T-helper 1 cell treated with Interleukin-12 subunit alpha and Interleukin-12 subunit beta and Interleukin-4 antibody, amounts not matched to agents 30 ng/mL and 1 ng/mL, for 36 hours (primary cell): ENCODE measurements around the gene MAML3. TPM values are rescaled to one million over a fixed set of nuclear protein-coding genes. Genes with fewer than 3 reads are reported as not detected.

Experiments
- intact Hi-C: fragments of 100-400 bp; cut with micrococcal nuclease; formaldehyde crosslinking; loops from one replicate; pipeline ENCODE4 v1.15.1; 2024
- total RNA-seq: library from RNA; stranded (reverse); gene quantifications from 2 replicates; pipeline ENCODE4 v1.2.3, GENCODE V29; 2022

The MAML3 gene
- total RNA-seq, 1 donor from 2014 or later = 0.83 TPM

GRCh38 chr4:139912445-139912844 is 241.5 kb downstream of the MAML3 start:
- intact Hi-C loops = no loop called here

- intact Hi-C loops = no loop called here
Observed at GRCh38 chr4:139910106-139910505, 243.9 kb downstream of the MAML3 start.

DNA sequence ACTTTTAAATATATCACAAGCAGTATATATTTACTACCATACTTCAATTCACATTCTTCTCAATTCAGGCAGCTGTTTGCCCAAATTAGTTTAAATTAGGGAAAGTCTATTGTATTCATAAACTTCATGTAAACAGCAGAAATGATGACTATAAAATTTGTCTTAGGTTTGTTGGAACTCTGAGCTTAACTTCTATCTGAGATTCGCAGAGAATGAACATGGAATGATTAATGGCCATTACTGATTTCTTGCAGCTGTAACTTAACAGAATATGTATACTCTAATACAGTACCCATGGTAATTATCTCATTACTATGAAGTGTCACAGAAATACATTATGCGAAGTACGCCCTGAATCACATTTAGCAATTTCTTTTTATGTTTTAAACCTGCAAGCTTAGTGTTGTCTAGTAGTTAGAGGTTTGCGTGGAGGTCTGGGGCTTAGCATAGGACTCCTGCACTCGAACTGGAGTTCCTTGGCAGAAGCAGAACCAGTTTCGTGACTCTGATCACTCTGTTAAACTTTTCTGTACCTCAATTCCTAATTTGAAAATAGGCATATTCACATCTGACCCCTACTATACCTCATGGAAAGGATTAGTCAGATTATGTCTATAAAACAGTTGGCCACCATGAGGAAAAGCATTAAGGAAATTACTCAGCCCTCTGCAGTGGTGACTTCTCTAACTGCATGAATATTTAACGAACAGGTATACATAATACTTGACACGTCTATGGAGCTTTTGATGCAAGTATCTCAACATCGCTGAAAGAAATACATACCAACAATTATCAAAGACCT is 245.1 kb downstream of the MAML3 start:
- intact Hi-C loops = loop anchor here (10.0 kb wide), 1 partner anchor 616 kb away; the partner anchor contains the start of gene ELMOD2

DNA sequence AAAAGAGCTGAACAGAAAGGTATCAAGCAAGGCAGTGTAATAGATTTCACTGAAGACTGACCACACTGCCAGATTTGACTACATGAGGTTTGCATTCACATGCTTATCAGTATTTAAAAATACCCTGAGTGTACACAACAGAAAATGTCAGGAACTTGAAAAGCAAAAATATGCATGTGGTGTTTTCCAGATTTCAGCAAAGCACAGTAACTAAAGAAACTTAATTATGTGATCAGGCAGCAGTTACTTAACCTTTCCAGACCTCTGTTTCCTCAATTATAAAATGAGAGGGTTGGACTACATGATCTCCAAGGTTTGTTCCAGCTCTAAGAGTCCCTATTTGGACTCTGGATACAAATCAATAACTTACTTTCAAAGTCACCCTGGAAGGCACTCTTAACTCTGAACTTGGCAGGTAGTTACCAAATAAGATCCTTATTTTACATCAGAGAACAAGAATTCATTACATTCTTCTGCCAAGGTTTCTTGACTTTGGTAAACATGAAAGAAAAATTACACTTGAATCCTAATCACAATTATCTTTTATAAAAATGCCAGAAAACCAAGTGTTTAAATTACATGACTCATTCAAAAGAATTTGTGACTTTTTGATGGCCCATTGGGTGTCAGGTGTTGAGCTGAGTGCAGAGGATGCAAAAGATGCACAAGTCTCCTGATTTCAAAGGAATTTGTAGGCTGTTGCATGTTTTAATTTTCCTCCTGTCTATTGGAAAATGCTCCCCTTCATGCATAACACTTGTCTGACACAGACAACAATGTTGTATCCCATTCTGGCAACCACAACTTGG is 246.8 kb downstream of the MAML3 start:
- intact Hi-C loops = loop anchor here (10.0 kb wide), 1 partner anchor 618 kb away; the partner anchor contains the start of gene ELMOD2

DNA sequence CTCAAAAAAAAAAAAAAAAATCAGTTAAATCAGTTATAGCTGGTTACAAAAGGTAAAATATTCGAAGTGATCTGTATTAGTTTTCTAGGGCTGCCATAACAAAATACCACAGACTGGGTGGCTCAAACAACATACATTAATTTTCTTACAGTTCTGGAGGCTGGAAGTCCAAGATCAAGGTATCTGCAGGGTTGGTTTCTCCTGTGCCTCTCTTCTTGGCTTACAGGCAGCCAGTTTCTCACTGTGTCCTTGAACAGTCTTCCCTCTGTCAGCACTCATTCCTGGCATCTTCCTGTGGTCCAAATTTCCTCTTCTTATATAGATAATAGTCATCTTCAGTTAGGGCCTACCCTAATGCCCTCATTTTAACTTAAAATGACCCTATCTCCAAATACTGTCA is 248.5 kb downstream of the MAML3 start:
- intact Hi-C loops = loop anchor here (10.0 kb wide), 1 partner anchor 619 kb away; the partner anchor contains the start of gene ELMOD2

DNA sequence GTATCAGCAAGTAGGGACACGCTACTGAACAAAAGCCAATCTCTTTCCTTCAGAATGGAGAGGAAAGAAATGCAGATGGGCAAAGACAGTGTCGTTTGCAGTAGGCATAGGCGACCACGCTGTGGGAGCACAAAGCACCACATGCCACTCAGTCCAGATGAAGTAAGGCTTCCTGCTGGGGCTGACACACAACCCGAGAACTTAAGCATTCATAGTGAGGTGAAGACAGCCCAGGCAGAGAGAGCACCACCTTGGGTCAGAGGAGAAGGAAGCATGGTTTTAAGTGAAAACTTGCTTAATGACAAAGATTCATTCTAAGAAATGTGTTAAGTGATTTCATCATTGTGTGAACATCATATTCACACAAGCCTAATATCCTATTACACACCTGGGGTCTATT is 249.6 kb downstream of the MAML3 start:
- intact Hi-C loops = loop anchor here (5.0 to 10.0 kb wide), 2 partner anchors 247 to 620 kb away; partner anchors contain the start of gene ELMOD2

DNA sequence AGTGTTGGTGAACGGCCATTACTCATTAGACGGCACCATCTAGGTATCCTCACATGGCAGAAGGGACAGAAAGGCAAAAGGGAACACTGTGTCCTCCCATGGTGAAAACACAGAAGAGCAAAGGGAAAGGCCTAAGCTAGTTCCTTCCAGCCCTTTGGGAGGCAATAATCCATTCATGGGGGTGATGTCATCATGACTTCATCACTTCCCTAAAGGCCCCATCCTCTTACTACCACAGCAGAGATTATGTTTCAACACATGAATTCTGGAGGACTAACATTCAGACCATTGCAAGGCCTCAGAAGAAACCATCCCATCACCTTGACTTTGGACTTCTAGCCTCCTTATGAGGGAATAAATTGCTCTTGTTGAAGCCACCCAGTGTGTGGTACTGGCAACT is 250.1 kb downstream of the MAML3 start:
- intact Hi-C loops = loop anchor here (5.0 to 10.0 kb wide), 2 partner anchors 247 to 621 kb away; partner anchors contain the start of gene ELMOD2

DNA sequence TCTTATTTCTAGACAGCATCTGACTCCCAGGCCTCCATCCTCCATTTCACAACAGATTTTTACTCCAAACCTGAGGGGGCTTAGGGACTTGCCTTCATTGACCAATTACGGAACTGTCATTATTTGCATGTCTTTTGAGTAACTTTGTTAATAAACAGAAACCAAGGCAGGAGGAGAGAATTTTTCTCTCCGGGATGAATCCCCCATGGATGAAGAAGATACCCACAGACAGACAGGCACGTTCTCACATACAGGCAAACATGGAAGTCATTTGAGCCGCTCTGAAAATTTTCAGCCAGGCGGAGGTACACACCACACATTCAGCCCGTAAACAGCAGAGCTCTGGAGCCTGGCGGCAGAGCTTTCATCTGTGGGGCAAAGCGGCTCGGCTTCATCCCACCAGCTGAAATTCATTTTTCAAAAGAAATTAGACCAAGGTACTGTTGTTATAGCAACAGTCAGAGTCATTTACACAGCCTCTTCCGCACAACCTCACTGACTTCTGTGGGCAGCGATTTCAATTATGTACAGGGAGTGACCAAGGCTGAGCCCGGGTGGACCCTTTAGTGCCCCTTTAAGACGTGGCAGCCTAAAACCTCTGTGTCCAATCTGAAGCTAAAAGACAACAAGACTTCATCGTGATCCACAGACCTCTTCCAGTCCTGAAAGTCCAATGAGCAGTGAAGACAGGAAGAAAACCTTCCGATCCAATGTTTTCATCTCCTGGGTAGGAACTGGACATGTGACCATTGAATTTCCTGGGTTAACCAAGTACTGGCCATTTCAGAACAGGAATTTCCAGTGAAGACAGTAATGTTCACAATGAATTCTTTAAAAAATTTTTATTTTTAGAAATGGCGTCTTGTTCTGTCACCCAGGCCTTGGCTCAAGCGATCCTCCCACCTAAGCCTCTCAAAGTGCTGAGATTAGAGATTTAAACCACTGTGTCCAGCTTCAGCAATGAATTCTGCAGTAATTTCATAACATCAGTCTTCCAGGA is 251.4 kb downstream of the MAML3 start:
- intact Hi-C loops = loop anchor here (5.0 to 10.0 kb wide), 2 partner anchors 245 to 622 kb away; partner anchors contain the start of gene ELMOD2

- intact Hi-C loops = loop anchor here (2.0 to 10.0 kb wide), 3 partner anchors 29 to 623 kb away; partner anchors contain the start of gene ELMOD2
Observed at GRCh38 chr4:139901531-139902320, 252.3 kb downstream of the MAML3 start.

GRCh38 chr4:139900964-139901376 is 253.0 kb downstream of the MAML3 start:
- intact Hi-C loops = loop anchor here (2.0 to 10.0 kb wide), 3 partner anchors 28 to 624 kb away; partner anchors contain the start of gene ELMOD2

DNA sequence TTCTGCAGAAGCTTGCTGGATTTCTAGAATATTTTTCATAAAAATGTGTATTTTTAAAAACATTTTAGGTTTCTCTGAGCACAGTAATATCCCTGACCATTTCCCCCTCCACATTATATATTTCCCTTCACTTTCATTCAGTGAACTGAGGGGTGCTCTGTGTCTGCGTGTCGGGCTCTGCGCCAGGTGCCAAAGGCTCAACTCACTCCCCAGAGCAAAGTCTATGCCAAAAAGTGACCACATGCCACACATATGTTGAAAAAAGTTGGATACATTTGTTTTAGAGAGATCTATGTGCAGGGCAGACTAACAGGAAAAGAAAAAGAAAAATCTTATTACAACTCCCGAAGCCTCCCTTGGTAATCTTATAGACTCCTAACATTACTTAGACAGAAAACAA is 254.6 kb downstream of the MAML3 start:
- intact Hi-C loops = loop anchor here (5.0 kb wide), 1 partner anchor 353 kb away; no protein-coding TSS in a partner anchor

- intact Hi-C loops = loop anchor here (1.0 to 5.0 kb wide), 3 partner anchors 52 to 354 kb away; no protein-coding TSS in a partner anchor
Observed at GRCh38 chr4:139898293-139898692, 255.7 kb downstream of the MAML3 start.

DNA sequence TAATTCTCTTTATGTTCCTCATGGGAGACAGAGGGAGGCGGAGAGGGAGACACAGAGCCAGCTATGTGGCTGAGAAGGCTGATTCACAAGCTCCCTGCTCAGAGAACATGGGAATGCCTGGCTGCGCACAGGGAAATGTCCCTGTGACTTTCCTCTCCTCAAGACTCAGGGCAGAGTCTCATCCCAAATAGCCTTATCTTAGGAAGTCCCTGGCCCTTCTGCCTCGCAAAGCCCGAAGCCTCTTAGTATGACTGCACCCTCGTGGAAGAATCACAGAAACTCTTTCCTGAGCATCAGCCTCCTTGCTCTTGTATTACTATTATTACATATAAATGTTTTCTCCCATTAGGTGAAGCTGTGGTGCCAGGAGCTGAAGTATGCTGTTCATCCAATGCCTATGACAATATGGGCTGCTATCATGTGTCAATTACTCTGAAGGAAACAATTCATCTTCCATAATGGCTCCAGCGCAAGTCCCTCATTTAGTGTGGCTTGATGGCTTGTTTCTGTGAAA is 257.8 kb downstream of the MAML3 start:
- intact Hi-C loops = loop anchor here (5.0 kb wide), 1 partner anchor 356 kb away; no protein-coding TSS in a partner anchor

DNA sequence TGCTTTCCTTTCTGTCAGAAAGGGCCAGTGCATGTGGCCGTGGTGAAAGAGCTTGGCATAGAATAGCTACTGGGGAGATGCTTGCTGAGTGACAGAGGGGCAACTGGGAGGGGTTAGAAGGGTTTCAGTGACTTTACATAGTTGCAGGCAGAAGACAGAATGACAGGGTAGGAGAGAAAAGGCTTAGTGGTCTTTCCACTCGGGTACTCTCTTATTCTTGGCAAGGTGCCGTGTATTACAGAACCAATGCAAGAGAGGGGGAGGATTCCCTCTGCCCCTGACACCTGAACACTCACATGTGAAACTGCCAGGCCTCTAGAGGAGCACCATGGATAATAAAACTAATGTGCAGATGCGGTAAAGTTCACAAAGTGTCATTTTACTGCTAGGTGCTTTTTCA is 260.2 kb downstream of the MAML3 start:
- intact Hi-C loops = no loop called here

GRCh38 chr4:139892973-139893736 is 260.8 kb downstream of the MAML3 start:
- intact Hi-C loops = no loop called here

GRCh38 chr4:139890816-139891215 is 263.2 kb downstream of the MAML3 start:
- intact Hi-C loops = no loop called here

DNA sequence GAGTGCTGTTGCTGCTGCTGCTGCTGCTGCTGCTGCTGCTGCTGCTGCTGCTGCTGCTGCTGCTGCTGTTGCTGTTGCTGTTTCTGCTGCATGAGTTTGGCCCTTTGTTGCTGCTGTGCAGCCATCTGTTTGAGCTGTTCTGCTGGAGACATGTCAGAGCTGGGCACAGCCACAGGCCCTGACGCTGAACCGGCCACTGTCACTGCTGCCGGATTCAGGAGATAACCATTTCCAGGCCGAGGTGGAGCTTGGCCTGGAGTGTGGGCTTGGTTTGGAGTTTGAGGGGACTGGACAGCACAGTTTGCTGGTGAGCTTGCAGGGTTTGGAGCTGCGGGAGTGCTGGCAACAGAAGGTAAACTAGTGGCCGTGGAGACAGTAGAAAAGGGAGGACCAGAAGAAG is 264.1 kb downstream of the MAML3 start:
- intact Hi-C loops = no loop called here

DNA sequence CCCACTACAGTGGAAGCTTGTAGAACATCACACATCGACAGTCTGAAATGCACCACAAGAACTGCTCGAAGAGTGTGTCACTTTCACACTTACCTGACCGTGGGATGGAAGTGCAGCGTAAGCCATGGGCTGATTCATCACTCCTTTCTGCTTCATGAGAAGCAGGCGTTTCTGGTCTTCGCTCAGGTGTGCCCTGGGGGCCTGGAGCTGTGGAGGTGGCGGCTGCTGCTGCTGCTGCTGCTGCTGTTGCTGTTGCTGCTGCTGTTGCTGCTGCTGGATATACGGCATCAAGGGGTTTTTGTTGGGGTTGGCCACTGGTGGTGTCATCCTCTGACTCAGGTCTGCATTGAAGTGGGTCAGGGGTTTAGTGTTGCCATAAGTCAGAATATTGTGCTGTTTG is 264.7 kb downstream of the MAML3 start:
- intact Hi-C loops = no loop called here
